T-helper 2 cell (primary cell): Measurements from ENCODE around the gene TLX3.
"Not testable (repeated sequence)": the region's sequence is repeated elsewhere in the genome, so short reads cannot be mapped to it uniquely, and the experiment has no call there.

Experiments used
- DNase-seq, 5 experiments: peaks; one replicate each; pipeline versions ENCODE4 v3.0.0 to v3.0.0-alpha.2; 2012 to 2022

TLX3 gene

DNA sequence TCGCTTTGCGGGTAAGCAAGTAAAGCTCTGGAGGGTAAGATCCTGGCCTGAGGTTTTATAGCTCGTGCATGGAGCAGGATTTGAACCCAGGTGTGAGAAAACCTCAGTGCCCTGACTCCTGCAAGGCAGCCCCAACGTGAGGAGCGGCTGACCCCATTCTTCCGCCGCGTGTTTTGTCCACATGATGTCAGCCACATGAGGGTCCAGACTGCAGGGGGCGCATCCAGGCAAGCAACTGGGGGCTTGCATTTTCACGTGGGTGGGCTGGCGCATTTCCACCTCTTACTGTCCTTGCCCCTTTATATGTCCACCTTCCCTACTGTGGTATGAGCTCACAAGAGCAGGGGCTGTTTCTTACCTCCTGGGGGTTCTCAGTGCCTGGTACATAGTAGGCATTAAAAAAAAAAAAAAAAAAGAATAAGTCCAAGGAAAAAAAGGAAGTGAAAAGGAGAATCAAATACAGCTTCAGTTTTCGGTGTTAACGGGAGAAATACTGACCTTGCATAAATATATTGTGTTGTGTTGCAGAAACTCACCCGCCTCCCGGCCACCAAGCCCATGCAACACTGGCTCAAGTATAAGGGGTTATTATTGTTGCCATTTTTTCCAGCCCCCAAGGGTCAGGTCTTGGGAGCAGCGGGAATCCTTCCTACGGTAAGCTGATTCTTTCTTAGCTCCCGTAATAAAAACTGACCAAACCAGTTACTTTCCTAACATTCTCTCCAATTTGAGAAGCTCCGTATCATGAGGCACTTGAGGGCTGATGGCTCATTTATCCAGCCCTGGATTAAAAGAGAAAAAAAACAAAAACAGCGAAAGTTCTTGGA is 15.0 kb downstream of the TLX3 start:
- no peak for DNase-seq

- no peak for DNase-seq
Measured at GRCh38 chr5:171330021-171330420, 21.0 kb downstream of the TLX3 start.

DNA sequence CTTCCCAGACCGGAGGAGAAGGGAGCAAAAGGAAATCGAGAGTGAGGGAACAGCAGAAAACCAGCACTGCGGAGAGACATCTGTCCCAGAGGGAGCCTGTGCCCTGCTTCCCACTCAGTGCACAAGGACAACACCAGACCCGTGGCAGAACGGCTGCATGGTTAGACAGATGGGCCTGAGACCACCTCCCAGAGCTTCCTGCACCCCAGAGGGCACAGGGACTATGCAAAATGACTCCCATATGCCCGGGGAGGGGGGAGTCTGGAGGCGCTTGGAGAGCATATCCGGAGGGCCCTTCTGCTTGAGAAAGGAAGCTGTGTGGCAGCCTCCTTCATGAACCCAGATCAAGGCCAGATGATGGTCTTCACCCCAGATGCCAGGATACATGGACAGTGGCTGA is 26.6 kb downstream of the TLX3 start:
- no peak for DNase-seq

- DNase-seq: peak in 1 of 5 experiments; percentile 23
Measured at GRCh38 chr5:171336521-171337209, 27.6 kb downstream of the TLX3 start.

DNA sequence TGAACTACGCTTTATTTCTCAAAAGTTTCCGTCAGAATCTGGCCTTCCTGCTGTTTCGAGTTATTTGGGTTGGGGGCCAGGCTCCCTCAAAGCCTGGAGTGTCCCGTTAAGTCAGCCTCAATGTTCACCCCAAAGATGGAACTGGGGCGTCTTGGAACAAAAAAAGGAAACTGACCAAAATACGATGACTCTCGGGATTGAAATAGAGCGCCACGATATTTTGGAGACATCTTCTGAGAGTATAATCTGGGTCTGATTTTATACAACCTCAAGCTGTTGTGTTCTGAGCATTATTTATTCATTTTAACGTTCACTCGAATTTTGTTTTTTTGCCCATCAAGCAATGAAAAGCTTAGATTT is 28.1 kb downstream of the TLX3 start:
- DNase-seq: no peak

DNA sequence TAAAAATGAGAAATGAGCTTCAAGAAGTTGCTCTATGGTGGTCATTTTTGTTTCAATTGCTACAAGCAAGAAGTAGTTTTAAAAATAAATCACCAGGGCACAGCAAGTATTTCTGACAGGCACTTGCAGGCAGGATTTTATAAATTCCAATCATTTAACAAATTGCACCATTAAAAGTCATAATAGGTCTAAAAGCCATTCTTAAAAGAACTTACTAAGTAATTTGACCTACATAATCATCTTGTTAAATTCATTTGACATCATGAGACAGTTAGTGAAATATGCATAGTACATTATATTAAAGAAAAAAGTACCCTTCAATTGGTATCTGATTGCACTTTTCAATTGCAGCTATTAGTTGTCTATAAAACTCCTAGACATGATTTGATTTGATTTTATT is 31.0 kb downstream of the TLX3 start:
- no peak for DNase-seq

DNA sequence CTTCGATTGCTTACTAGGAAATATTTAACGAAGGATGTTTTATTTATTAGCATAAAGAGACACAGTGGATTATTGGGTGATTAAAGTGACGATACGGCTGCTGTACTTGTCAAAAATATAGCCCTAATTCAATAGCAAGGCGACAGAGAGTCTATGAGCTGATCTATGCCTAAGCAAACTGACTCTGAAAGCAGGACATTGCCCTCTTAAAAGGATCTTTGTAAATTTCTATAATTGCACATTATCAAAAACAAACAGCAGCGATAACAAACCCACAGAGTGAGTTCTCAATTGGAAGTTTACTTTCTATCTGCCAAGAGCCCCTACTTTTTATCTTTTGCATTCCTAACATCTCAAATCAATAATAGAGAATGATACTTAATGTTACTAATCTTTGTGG is 31.4 kb downstream of the TLX3 start:
- no peak for DNase-seq

DNA sequence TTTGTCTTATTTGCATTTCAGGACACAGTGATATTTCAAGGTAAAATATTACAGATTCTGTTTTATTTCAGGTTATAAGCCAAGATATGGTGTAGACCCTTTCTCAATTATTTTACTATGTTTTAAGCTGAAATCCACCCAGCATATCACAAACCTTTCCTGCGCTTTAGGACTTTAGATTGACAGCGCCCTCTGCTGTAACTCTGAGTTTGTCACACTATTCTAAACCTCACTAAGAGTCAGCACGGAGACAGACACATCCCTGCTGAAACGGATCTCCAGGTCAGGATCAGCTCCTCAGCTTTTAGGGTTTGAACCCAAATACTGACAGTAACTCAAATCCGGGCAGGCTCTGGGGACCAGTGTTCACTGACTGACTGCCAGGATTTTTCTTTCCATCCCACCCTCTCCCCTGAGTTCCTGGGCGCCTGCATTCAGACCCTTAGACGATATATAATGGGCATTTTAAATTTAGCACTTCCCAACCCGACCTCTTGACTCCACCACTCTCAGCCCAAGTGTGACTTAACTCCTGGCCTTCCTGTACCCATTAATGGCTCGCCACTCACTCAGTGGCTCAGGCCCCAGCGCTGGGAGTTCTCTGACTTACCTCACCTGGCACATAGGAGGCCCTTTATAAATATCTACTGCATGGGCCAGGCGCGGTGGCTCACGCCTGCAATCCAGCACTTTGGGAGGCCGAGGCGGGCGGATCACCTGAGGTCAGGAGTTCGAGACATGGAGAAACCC is 33.5 kb downstream of the TLX3 start:
- peak in 1 of 5 experiments; percentile 55 for DNase-seq

GRCh38 chr5:171344936-171345608 is 36.0 kb downstream of the TLX3 start:
- no peak for DNase-seq

DNA sequence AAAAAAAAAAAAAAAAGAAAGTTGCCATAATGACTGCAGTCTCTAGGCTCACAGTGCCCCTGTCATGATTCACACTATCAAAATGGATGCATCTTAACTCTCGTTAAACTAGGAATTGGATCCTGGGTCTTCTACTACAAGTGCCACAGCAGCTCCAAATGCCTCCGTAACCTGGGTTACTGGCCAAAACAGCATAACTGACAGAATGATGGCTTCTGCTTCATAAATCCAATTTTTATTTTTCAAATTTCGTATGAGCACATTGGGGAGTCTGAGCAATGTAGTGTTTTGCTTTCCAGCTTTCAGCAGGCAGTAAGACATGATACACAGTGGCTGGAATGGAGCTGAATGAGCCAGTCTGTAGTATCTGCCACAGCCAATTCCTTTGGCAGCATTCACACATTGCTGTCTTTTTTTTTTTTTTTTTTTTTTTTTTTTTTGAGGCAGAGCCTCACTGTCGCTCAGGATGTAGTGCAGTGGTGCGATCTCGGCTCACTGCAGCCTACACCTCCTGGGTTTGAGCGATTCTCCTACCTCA is 42.6 kb downstream of the TLX3 start:
- no peak for DNase-seq

- DNase-seq: peak in 2 of 5 experiments; percentile 21 to 77
Measured at GRCh38 chr5:171355302-171355724, 46.3 kb downstream of the TLX3 start.

- DNase-seq: no peak
Measured at GRCh38 chr5:171357843-171358242, 48.8 kb downstream of the TLX3 start.

DNA sequence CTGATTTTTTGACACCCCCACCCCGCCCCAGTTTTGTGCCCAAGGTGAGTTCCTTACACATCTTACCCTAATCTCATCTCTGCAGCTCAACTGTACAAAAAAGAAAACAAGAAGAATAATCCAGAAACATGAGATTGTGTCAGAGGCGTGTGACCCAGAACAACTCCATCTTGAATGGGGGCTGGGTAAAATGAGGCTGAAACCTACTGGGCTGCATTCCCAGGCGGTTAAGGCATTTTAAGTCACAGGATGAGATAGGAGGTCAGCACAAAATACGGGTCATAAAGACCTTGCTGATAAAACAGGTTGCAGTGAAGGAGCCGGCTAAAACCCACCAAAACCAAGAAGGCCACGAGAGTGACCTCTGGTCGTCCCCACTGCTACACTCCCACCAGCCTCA is 52.1 kb downstream of the TLX3 start:
- not testable (repeated sequence) for DNase-seq
